Measurements from ENCODE around the gene SRPRA. TPM values are rescaled to one million over a fixed set of nuclear protein-coding genes. Genes with fewer than 3 reads are reported as not detected.
"Not testable (repeated sequence)": the region's sequence is repeated elsewhere in the genome, so short reads cannot be mapped to it uniquely, and the experiment has no call there.

The SRPRA gene
- total and polyA plus RNA-seq, 2 donors (not counting 1 experiment from before 2014, with no cell fraction given) = 115 to 136 TPM

DNA sequence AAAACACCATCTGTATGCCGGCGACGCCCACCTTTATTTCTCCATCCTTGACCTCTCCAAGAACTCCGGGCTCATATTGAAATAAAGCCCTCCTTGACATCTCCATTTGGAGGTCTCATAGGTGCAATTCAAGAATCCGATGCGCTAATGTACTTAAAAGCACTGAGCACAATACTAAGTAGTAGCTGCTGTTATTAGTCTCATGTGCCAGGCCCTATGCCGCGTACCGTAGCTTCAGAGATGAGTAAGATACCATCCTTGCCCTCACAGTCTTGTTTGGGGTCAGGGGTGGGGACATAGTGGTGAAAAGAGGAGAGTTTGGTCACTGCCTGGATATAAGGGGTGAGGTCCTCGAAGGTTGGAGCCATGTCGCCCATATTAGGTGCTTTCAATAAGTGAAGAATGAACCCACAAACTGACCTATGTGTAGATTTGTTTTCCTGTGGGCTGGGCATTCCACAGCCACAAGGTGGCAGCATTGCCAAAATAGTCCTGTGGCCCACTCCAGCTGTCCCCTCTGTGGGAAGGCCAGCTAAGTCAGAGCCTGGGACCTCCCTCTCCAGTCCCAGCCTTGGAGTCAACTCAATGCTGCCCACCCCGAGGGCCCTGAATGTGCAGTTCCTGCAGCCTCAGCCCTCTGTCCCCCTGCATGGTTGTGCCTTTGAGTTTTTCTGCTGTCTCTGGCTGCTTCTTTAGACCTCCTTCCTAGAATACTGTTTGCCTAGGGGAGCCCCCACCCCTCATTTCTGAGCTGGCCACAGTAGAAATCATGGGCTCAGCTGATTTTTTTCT is 41.7 kb upstream of the SRPRA start:
- ChIA-PET CTCF (interaction anchor here (0.5 to 4.8 kb wide), 16 partner anchors 10 to 1525 kb away, joined by 3 to 55 read pairs (median 4); partner anchors contain the start of gene ST3GAL4), POLR2A (no interaction called here)
- 78% methylated on average over 12 of the region's 12 CpGs for WGBS (ENCODE audit: insufficient coverage)
- TF ChIP-seq, protein P1, sequence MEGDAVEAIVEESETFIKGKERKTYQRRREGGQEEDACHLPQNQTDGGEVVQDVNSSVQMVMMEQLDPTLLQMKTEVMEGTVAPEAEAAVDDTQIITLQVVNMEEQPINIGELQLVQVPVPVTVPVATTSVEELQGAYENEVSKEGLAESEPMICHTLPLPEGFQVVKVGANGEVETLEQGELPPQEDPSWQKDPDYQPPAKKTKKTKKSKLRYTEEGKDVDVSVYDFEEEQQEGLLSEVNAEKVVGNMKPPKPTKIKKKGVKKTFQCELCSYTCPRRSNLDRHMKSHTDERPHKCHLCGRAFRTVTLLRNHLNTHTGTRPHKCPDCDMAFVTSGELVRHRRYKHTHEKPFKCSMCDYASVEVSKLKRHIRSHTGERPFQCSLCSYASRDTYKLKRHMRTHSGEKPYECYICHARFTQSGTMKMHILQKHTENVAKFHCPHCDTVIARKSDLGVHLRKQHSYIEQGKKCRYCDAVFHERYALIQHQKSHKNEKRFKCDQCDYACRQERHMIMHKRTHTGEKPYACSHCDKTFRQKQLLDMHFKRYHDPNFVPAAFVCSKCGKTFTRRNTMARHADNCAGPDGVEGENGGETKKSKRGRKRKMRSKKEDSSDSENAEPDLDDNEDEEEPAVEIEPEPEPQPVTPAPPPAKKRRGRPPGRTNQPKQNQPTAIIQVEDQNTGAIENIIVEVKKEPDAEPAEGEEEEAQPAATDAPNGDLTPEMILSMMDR (IDR thresholded peaks at IDR 0.05) = peak; percentile 78
- no peak for TF ChIP-seq EZH2 (IDR thresholded peaks at IDR 0.05; ENCODE audit: borderline replicate concordance, insufficient read depth, low read depth, low read length, poor library complexity, severe bottlenecking)
- H3K4me3 Mint-ChIP-seq = no peak overlapping the region
- no peak overlapping the region for H3K9ac ChIP-seq (ENCODE audit: low read length)
- H3K27ac ChIP-seq (ENCODE audit: low read length in 2 of 2) = no peak overlapping the region
- H3K4me3 ChIP-seq (ENCODE audit: control extremely low read depth in 1 of 5, extremely low read depth in 1 of 5, insufficient read depth in 1 of 5, low read depth in 2 of 5, low read length in 4 of 5) = no peak overlapping the region
- H3K27me3 ChIP-seq (replicated peaks in 1 of 4; ENCODE audit: control extremely low read depth in 1 of 4, control insufficient read depth in 3 of 4, insufficient read depth in 4 of 4, low read length in 3 of 4) = no peaks in the 10 kb centered on the region
- H3K4me2 ChIP-seq (replicated peaks; ENCODE audit: low read depth, low read length, poor library complexity, severe bottlenecking) = no peak overlapping the region
- H2AFZ ChIP-seq (ENCODE audit: insufficient read depth, low read depth, low read length, poor library complexity, severe bottlenecking) = no peak overlapping the region
- peaks cover 48% of the 10 kb centered on the region for H3K79me2 ChIP-seq (ENCODE audit: control insufficient read depth, insufficient read depth, low read length)
- H3K9me3 ChIP-seq (ENCODE audit: control extremely low read depth in 1 of 3, control insufficient read depth in 2 of 3, insufficient read depth in 1 of 3, low read length in 2 of 3) = no peaks in the 10 kb centered on the region
- intact Hi-C loops (cut with micrococcal nuclease) = loop anchor here (1.0 kb wide), 1 partner anchor 170 kb away; no protein-coding TSS in a partner anchor
- ATAC-seq (ENCODE audit: low read depth) = peak; percentile 67
- H3K27me3 Mint-ChIP-seq = no peaks in the 10 kb centered on the region
- H3K36me3 ChIP-seq (replicated peaks in 1 of 2; ENCODE audit: control extremely low read depth in 1 of 2, control insufficient read depth in 1 of 2, extremely low read depth in 1 of 2, insufficient read depth in 2 of 2, low read length in 1 of 2) = peaks cover 2 to 47% of the 10 kb centered on the region in 2 experiments
- H4K20me1 ChIP-seq (ENCODE audit: control insufficient read depth, insufficient read depth, low read length, poor library complexity, severe bottlenecking) = peaks cover 13% of the 10 kb centered on the region
- peaks cover 5 to 22% of the 10 kb centered on the region in 2 donors for H3K4me1 ChIP-seq (ENCODE audit: control insufficient read depth in 2 of 2, insufficient read depth in 2 of 2, low read length in 2 of 2)
- DNase-seq = peak; percentile 56
- no peak overlapping the region for H3K27ac Mint-ChIP-seq
- no peaks in the 10 kb centered on the region for H3K9me3 Mint-ChIP-seq (ENCODE audit: insufficient read depth)
- peaks cover 26% of the 10 kb centered on the region for H3K4me1 Mint-ChIP-seq

DNA sequence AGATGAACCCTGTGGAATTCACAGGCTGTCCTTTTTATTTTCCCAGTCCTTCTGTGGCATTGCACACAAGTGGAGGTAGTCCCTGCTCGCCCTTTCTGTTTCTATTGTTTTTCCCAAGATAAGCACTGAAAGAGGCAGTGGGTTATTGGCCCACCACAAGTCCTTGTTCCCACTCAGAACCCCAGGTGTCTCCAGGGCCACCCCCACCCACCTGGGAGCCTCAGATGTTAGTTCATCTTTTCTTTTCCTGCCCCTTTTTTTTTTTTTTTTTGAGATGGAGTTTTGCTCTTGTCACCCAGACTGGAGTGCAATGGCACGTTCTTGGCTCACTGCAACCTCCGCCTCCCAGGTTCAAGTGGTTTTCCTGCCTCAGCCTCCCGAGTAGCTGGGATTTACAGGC is 40.1 kb upstream of the SRPRA start:
- CTCF ChIA-PET = interaction anchor here (4.8 kb wide), 1 partner anchor 171 kb away, joined by 55 read pairs; no protein-coding TSS in a partner anchor
- ATAC-seq (ENCODE audit: low read depth); H3K27me3 ChIP-seq (replicated peaks in 1 of 4; ENCODE audit: control extremely low read depth in 1 of 4, control insufficient read depth in 3 of 4, insufficient read depth in 4 of 4, low read length in 3 of 4); DNase-seq; POLR2A ChIA-PET; H3K9me3 Mint-ChIP-seq (ENCODE audit: insufficient read depth); H3K4me3 Mint-ChIP-seq; H3K27ac ChIP-seq (ENCODE audit: low read length in 2 of 2); H3K4me3 ChIP-seq (ENCODE audit: control extremely low read depth in 1 of 5, extremely low read depth in 1 of 5, insufficient read depth in 1 of 5, low read depth in 2 of 5, low read length in 4 of 5); H3K9me3 ChIP-seq (ENCODE audit: control extremely low read depth in 1 of 3, control insufficient read depth in 2 of 3, insufficient read depth in 1 of 3, low read length in 2 of 3); H2AFZ ChIP-seq (ENCODE audit: insufficient read depth, low read depth, low read length, poor library complexity, severe bottlenecking); H3K27me3 Mint-ChIP-seq; H3K27ac Mint-ChIP-seq; H3K4me2 ChIP-seq (replicated peaks; ENCODE audit: low read depth, low read length, poor library complexity, severe bottlenecking); H3K9ac ChIP-seq (ENCODE audit: low read length): not testable (repeated sequence)
- Histone ChIP-seq H4K20me1 (ENCODE audit: control insufficient read depth, insufficient read depth, low read length, poor library complexity, severe bottlenecking) (peaks cover 13% of the 10 kb centered on the region), H3K4me1 (ENCODE audit: control insufficient read depth in 2 of 2, insufficient read depth in 2 of 2, low read length in 2 of 2) (peaks cover 11 to 33% of the 10 kb centered on the region in 2 donors), H3K36me3 (replicated peaks in 1 of 2; ENCODE audit: control extremely low read depth in 1 of 2, control insufficient read depth in 1 of 2, extremely low read depth in 1 of 2, insufficient read depth in 2 of 2, low read length in 1 of 2) (peaks cover 2 to 34% of the 10 kb centered on the region in 2 experiments), H3K79me2 (ENCODE audit: control insufficient read depth, insufficient read depth, low read length) (peaks cover 55% of the 10 kb centered on the region)
- 100% methylated on average over 1 of the region's 4 CpGs for WGBS (ENCODE audit: insufficient coverage)
- intact Hi-C loops (cut with micrococcal nuclease) = loop anchor here (10.0 kb wide), 1 partner anchor 46 kb away; the partner anchor contains the start of gene ST3GAL4
- peaks cover 36% of the 10 kb centered on the region for H3K4me1 Mint-ChIP-seq

All from B cell (primary cell).